ENCODE results near the gene TIGD6. TPM values are rescaled to one million over a fixed set of nuclear protein-coding genes. Genes with fewer than 3 reads are reported as not detected.
"Not testable (repeated sequence)": the region's sequence is repeated elsewhere in the genome, so short reads cannot be mapped to it uniquely, and the experiment has no call there.

TIGD6 gene
- total and polyA plus RNA-seq, 3 experiments from 2014 or later = 1.5 to 3.1 (median 3.0) TPM

- no peak overlapping the region for H3K27ac Mint-ChIP-seq
Observed at GRCh38 chr5:150038547-150038946, 38.1 kb upstream of the TIGD6 start.

GRCh38 chr5:150036513-150036912 lies 36.1 kb upstream of the TIGD6 start:
- H3K9me3 ChIP-seq (ENCODE audit: low read length) = no peaks in the 10 kb centered on the region
- Mint-ChIP-seq H3K27ac (no peak overlapping the region), H3K9me3 (no peaks in the 10 kb centered on the region), H3K4me3 (no peak overlapping the region), H3K27me3 (no peaks in the 10 kb centered on the region), H3K4me1 (no peaks in the 10 kb centered on the region), H3K36me3 (peaks cover 49 to 97% (median 50%) of the 10 kb centered on the region in 3 donors)
- DNase-seq = no peak
- no peak overlapping the region for H3K27ac ChIP-seq (ENCODE audit: low read depth, low read length)
- POLR2A ChIA-PET = interaction anchor here (0.5 kb wide), 1 partner anchor 461 kb away, joined by 4 read pairs; no protein-coding TSS in a partner anchor
- H3K27me3 ChIP-seq (ENCODE audit: insufficient read depth, low read length, poor library complexity, severe bottlenecking) = no peaks in the 10 kb centered on the region
- H3K4me3 ChIP-seq (ENCODE audit: low read length) = no peak overlapping the region
- CTCF ChIA-PET = interaction anchor here (0.7 kb wide), 1 partner anchor 49 kb away, joined by 3 read pairs; no protein-coding TSS in a partner anchor
- H3K4me1 ChIP-seq (ENCODE audit: insufficient read depth, low read length) = no peaks in the 10 kb centered on the region
- peaks cover 59% of the 10 kb centered on the region for H3K36me3 ChIP-seq (ENCODE audit: insufficient read depth, low read length)

More at GRCh38 chr5:150038547-150038946, 38.1 kb upstream of the TIGD6 start:
- H3K4me1 Mint-ChIP-seq = peaks cover 10 to 13% (median 11%) of the 10 kb centered on the region in 3 donors
- H3K9me3 Mint-ChIP-seq = no peaks in the 10 kb centered on the region
- peaks cover 54 to 96% (median 56%) of the 10 kb centered on the region in 3 donors for H3K36me3 Mint-ChIP-seq
- H3K27ac ChIP-seq (ENCODE audit: low read depth, low read length) = no peak overlapping the region
- CTCF ChIA-PET = no interaction called here
- no peaks in the 10 kb centered on the region for H3K9me3 ChIP-seq (ENCODE audit: low read length)
- H3K4me3 Mint-ChIP-seq = no peak overlapping the region
- H3K4me3 ChIP-seq (ENCODE audit: low read length) = no peak overlapping the region
- no peaks in the 10 kb centered on the region for H3K27me3 Mint-ChIP-seq
- DNase-seq = no peak
- peaks cover 58% of the 10 kb centered on the region for H3K36me3 ChIP-seq (ENCODE audit: insufficient read depth, low read length)
- no peaks in the 10 kb centered on the region for H3K27me3 ChIP-seq (ENCODE audit: insufficient read depth, low read length, poor library complexity, severe bottlenecking)
- POLR2A ChIA-PET = no interaction called here
- H3K4me1 ChIP-seq (ENCODE audit: insufficient read depth, low read length) = peaks cover 6% of the 10 kb centered on the region

GRCh38 chr5:150035139-150035895 lies 34.9 kb upstream of the TIGD6 start:
- Histone ChIP-seq H3K9me3 (ENCODE audit: low read length) (no peaks in the 10 kb centered on the region), H3K27ac (ENCODE audit: low read depth, low read length) (no peak overlapping the region), H3K4me3 (ENCODE audit: low read length) (no peak overlapping the region), H3K27me3 (ENCODE audit: insufficient read depth, low read length, poor library complexity, severe bottlenecking) (no peaks in the 10 kb centered on the region), H3K4me1 (ENCODE audit: insufficient read depth, low read length) (no peaks in the 10 kb centered on the region), H3K36me3 (ENCODE audit: insufficient read depth, low read length) (peaks cover 58% of the 10 kb centered on the region)
- Mint-ChIP-seq H3K27ac (peak overlapping the region in 2 of 8 donors; percentile 55 to 62), H3K4me3 (no peak overlapping the region), H3K36me3 (peaks cover 42 to 97% (median 47%) of the 10 kb centered on the region in 3 donors), H3K27me3 (no peaks in the 10 kb centered on the region), H3K9me3 (no peaks in the 10 kb centered on the region), H3K4me1 (no peaks in the 10 kb centered on the region)
- no peak for DNase-seq
- POLR2A ChIA-PET = no interaction called here
- CTCF ChIA-PET = interaction anchor here (0.6 to 0.9 kb wide), 2 partner anchors 44 to 206 kb away, joined by 3 read pairs; no protein-coding TSS in a partner anchor

GRCh38 chr5:150034662-150035061 lies 34.2 kb upstream of the TIGD6 start:
- Mint-ChIP-seq H3K4me3 (no peak overlapping the region), H3K9me3 (no peaks in the 10 kb centered on the region), H3K27me3 (no peaks in the 10 kb centered on the region), H3K27ac (peak overlapping the region in 1 of 8 donors; percentile 68), H3K4me1 (no peaks in the 10 kb centered on the region), H3K36me3 (peaks cover 40 to 95% (median 44%) of the 10 kb centered on the region in 3 donors)
- Histone ChIP-seq H3K27me3 (ENCODE audit: insufficient read depth, low read length, poor library complexity, severe bottlenecking) (no peaks in the 10 kb centered on the region), H3K4me3 (ENCODE audit: low read length) (no peak overlapping the region), H3K36me3 (ENCODE audit: insufficient read depth, low read length) (peaks cover 58% of the 10 kb centered on the region), H3K9me3 (ENCODE audit: low read length) (no peaks in the 10 kb centered on the region), H3K27ac (ENCODE audit: low read depth, low read length) (no peak overlapping the region), H3K4me1 (ENCODE audit: insufficient read depth, low read length) (no peaks in the 10 kb centered on the region)
- no peak for DNase-seq
- ChIA-PET CTCF (interaction anchor here (0.6 to 0.9 kb wide), 2 partner anchors 43 to 205 kb away, joined by 3 read pairs; no protein-coding TSS in a partner anchor), POLR2A (no interaction called here)

GRCh38 chr5:150033334-150033733 lies 32.9 kb upstream of the TIGD6 start:
- Mint-ChIP-seq H3K36me3 (peaks cover 41 to 96% (median 43%) of the 10 kb centered on the region in 3 donors), H3K27ac (no peak overlapping the region), H3K9me3 (no peaks in the 10 kb centered on the region), H3K4me3 (no peak overlapping the region), H3K4me1 (no peaks in the 10 kb centered on the region), H3K27me3 (no peaks in the 10 kb centered on the region)
- H3K27me3 ChIP-seq (ENCODE audit: insufficient read depth, low read length, poor library complexity, severe bottlenecking) = no peaks in the 10 kb centered on the region
- H3K36me3 ChIP-seq (ENCODE audit: insufficient read depth, low read length) = peaks cover 61% of the 10 kb centered on the region
- H3K27ac ChIP-seq (ENCODE audit: low read depth, low read length) = no peak overlapping the region
- H3K4me1 ChIP-seq (ENCODE audit: insufficient read depth, low read length) = no peaks in the 10 kb centered on the region
- H3K9me3 ChIP-seq (ENCODE audit: low read length) = no peaks in the 10 kb centered on the region
- POLR2A ChIA-PET = interaction anchor here (0.8 kb wide), 1 partner anchor 14 kb away, joined by 4 read pairs; no protein-coding TSS in a partner anchor
- DNase-seq = no peak
- no peak overlapping the region for H3K4me3 ChIP-seq (ENCODE audit: low read length)
- CTCF ChIA-PET = no interaction called here

GRCh38 chr5:150028047-150028446 lies 27.6 kb upstream of the TIGD6 start:
- H3K4me1 Mint-ChIP-seq; H3K27ac Mint-ChIP-seq; POLR2A ChIA-PET; H3K27me3 ChIP-seq (ENCODE audit: insufficient read depth, low read length, poor library complexity, severe bottlenecking); H3K9me3 ChIP-seq (ENCODE audit: low read length); H3K4me3 Mint-ChIP-seq; H3K27ac ChIP-seq (ENCODE audit: low read depth, low read length); DNase-seq; H3K4me3 ChIP-seq (ENCODE audit: low read length); H3K4me1 ChIP-seq (ENCODE audit: insufficient read depth, low read length); H3K9me3 Mint-ChIP-seq; CTCF ChIA-PET; H3K27me3 Mint-ChIP-seq: not testable (repeated sequence)
- peaks cover 50% of the 10 kb centered on the region for H3K36me3 ChIP-seq (ENCODE audit: insufficient read depth, low read length)
- H3K36me3 Mint-ChIP-seq = peaks cover 26 to 91% (median 30%) of the 10 kb centered on the region in 3 donors

GRCh38 chr5:150026682-150027172 lies 26.3 kb upstream of the TIGD6 start:
- CTCF ChIA-PET = no interaction called here
- Histone ChIP-seq H3K36me3 (ENCODE audit: insufficient read depth, low read length) (peaks cover 39% of the 10 kb centered on the region), H3K4me1 (ENCODE audit: insufficient read depth, low read length) (no peaks in the 10 kb centered on the region), H3K27me3 (ENCODE audit: insufficient read depth, low read length, poor library complexity, severe bottlenecking) (no peaks in the 10 kb centered on the region), H3K9me3 (ENCODE audit: low read length) (no peaks in the 10 kb centered on the region), H3K27ac (ENCODE audit: low read depth, low read length) (no peak overlapping the region), H3K4me3 (ENCODE audit: low read length) (no peak overlapping the region)
- H3K4me3 Mint-ChIP-seq = no peak overlapping the region
- DNase-seq = no peak
- H3K4me1 Mint-ChIP-seq = peaks cover 0 to 3% (median 0%) of the 10 kb centered on the region in 3 donors
- peaks cover 25 to 89% (median 30%) of the 10 kb centered on the region in 3 donors for H3K36me3 Mint-ChIP-seq
- no peak overlapping the region for H3K27ac Mint-ChIP-seq
- no peaks in the 10 kb centered on the region for H3K9me3 Mint-ChIP-seq
- POLR2A ChIA-PET = no interaction called here
- no peaks in the 10 kb centered on the region for H3K27me3 Mint-ChIP-seq

- Histone ChIP-seq H3K27ac (ENCODE audit: low read depth, low read length) (no peak overlapping the region), H3K4me1 (ENCODE audit: insufficient read depth, low read length) (no peaks in the 10 kb centered on the region), H3K27me3 (ENCODE audit: insufficient read depth, low read length, poor library complexity, severe bottlenecking) (no peaks in the 10 kb centered on the region), H3K9me3 (ENCODE audit: low read length) (no peaks in the 10 kb centered on the region), H3K4me3 (ENCODE audit: low read length) (no peak overlapping the region), H3K36me3 (ENCODE audit: insufficient read depth, low read length) (peaks cover 44% of the 10 kb centered on the region)
- ChIA-PET CTCF (no interaction called here), POLR2A (no interaction called here)
- Mint-ChIP-seq H3K36me3 (peaks cover 17 to 91% (median 32%) of the 10 kb centered on the region in 3 donors), H3K4me3 (no peak overlapping the region), H3K9me3 (no peaks in the 10 kb centered on the region), H3K4me1 (peaks cover 0 to 3% (median 0%) of the 10 kb centered on the region in 3 donors), H3K27me3 (no peaks in the 10 kb centered on the region), H3K27ac (no peak overlapping the region)
- DNase-seq = no peak
Observed at GRCh38 chr5:150024346-150024984, 24.0 kb upstream of the TIGD6 start.

Data from CD8-positive, alpha-beta memory T cell (primary cell).